Neural progenitor cell (in vitro differentiated cells): ENCODE results near the gene BTF3. TPM values are rescaled to one million over a fixed set of nuclear protein-coding genes. Genes with fewer than 3 reads are reported as not detected.
A peak's percentile ranks its signal among the peaks of the same experiment; 100 is the strongest.

ENCODE experiments used
- DNase-seq: peaks from one replicate; pipeline ENCODE4 v3.0.0-alpha.2; 2016; ENCODE audit warnings: low spot score
- H2AFZ ChIP-seq: fragments of 200-600 bp; sonication (generic); replicated peaks from 2 replicates; pipeline ENCODE4 v1.6.1; 2016; ENCODE audit warnings: antibody characterized with exemption
- H3F3A ChIP-seq: fragments of 200-600 bp; sonication (generic); 2 replicates; pipeline ENCODE4 v1.6.1; 2016; ENCODE audit warnings: antibody characterized with exemption, low read depth
- H3K27ac ChIP-seq: fragments of 200-600 bp; sonication (generic); 2 replicates; pipeline ENCODE4 v1.5.1; 2016; ENCODE audit warnings: mild to moderate bottlenecking
- H3K27me3 ChIP-seq: fragments of 200-600 bp; sonication (generic); 2 replicates; pipeline ENCODE4 v1.6.1; 2016; ENCODE audit warnings: mild to moderate bottlenecking, moderate library complexity
- H3K36me3 ChIP-seq: fragments of 200-600 bp; sonication (generic); 2 replicates; pipeline ENCODE4 v1.5.1; 2016
- H3K4me1 ChIP-seq: fragments of 200-600 bp; sonication (generic); 2 replicates; pipeline ENCODE4 v1.6.1; 2016; ENCODE audit warnings: mixed run types
- H3K4me2 ChIP-seq: fragments of 200-600 bp; sonication (generic); 2 replicates; pipeline ENCODE4 v1.6.1; 2016
- H3K4me3 ChIP-seq: fragments of 200-600 bp; sonication (generic); 2 replicates; pipeline ENCODE4 v1.5.1; 2016
- H3K79me2 ChIP-seq: fragments of 200-600 bp; sonication (generic); 2 replicates; pipeline ENCODE4 v1.6.1; 2016; ENCODE audit warnings: low read depth
- H3K9ac ChIP-seq: fragments of 200-600 bp; sonication (generic); 2 replicates; pipeline ENCODE4 v1.6.1; 2016
- H3K9me3 ChIP-seq: fragments of 200-600 bp; sonication (generic); 2 replicates; pipeline ENCODE4 v1.5.1; 2016; ENCODE audit warnings: low read depth
- H4K20me1 ChIP-seq: fragments of 200-600 bp; sonication (generic); 2 replicates; pipeline ENCODE4 v1.6.1; 2016; ENCODE audit warnings: low read depth
- H3K27ac Mint-ChIP-seq: 3 replicates; pipeline ENCODE4 v1.8.0; 2021; ENCODE audit warnings: mixed read lengths
- H3K27me3 Mint-ChIP-seq: 2 replicates; pipeline ENCODE4 v1.8.0; 2022; ENCODE audit warnings: low read depth, mild to moderate bottlenecking, inconsistent platforms, moderate library complexity, mixed read lengths; ENCODE audit not compliant: insufficient read depth
- H3K36me3 Mint-ChIP-seq: 3 replicates; pipeline ENCODE4 v1.8.0; 2021; ENCODE audit warnings: mixed read lengths
- H3K4me1 Mint-ChIP-seq: 3 replicates; pipeline ENCODE4 v1.8.0; 2021; ENCODE audit warnings: mixed read lengths
- H3K4me3 Mint-ChIP-seq: 3 replicates; pipeline ENCODE4 v1.8.0; 2021; ENCODE audit warnings: mild to moderate bottlenecking, moderate library complexity, mixed read lengths
- H3K9me3 Mint-ChIP-seq: 3 replicates; pipeline ENCODE4 v1.8.0; 2020; ENCODE audit warnings: mixed read lengths
- EZH2 ChIP-seq: fragments of 200-600 bp; sonication (generic); IDR thresholded peaks from 2 replicates; pipeline ENCODE4 v1.6.1; 2017; ENCODE audit warnings: antibody characterized with exemption, mild to moderate bottlenecking, moderate library complexity
- EZH2phosphoT487 ChIP-seq: fragments of 200-600 bp; sonication (generic); IDR thresholded peaks from 2 replicates; pipeline ENCODE4 v1.6.1; 2017; ENCODE audit warnings: antibody characterized with exemption
- total RNA-seq: library from RNA; depleted of rRNA; stranded (reverse); fragments of >200 nt; gene quantifications from 2 replicates; pipeline ENCODE4 v1.2.3, GENCODE V29; 2015; ENCODE audit warnings: low replicate concordance
- TF ChIP-seq, protein P1 (sequence below): fragments of 200-600 bp; sonication (generic); IDR thresholded peaks from 2 replicates; pipeline ENCODE4 v1.5.1; 2017; ENCODE audit warnings: antibody characterized with exemption, mild to moderate bottlenecking

BTF3 gene
- total RNA-seq, 1 donor from 2014 or later: 885 TPM

DNA sequence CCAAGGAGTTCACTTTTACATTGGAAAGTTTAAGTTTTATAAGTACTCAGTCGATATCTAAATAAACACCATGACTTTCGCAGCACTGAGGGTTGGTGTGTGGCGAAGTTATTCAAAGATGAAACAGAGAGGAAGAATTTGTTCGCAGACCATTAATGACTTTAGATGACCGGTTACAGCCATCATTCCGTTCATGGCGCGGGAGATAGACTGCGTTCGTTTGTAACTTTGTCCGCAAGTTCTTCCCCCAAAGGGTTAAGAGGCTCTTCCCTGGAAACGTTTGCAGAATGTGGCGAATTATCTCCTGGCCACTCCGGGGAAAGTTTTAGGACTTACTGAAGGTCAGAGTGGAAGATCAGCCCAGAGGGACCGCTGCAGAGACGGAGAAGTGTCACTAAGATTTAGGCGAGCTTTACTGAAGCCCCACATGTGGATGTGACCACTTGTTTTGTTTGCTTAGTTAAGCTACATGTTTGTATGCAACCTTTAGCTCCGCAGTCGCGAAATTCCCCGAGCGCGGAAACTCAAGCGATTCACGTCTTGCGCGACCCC lies 47.5 kb upstream of the BTF3 start:
- no peak overlapping the region for H2AFZ ChIP-seq
- peaks cover 60% of the 10 kb centered on the region for H3K27me3 Mint-ChIP-seq
- H3K4me3 ChIP-seq: peak overlapping the region; percentile 44
- TF ChIP-seq EZH2phosphoT487: peak; percentile 77
- TF ChIP-seq, protein P1, sequence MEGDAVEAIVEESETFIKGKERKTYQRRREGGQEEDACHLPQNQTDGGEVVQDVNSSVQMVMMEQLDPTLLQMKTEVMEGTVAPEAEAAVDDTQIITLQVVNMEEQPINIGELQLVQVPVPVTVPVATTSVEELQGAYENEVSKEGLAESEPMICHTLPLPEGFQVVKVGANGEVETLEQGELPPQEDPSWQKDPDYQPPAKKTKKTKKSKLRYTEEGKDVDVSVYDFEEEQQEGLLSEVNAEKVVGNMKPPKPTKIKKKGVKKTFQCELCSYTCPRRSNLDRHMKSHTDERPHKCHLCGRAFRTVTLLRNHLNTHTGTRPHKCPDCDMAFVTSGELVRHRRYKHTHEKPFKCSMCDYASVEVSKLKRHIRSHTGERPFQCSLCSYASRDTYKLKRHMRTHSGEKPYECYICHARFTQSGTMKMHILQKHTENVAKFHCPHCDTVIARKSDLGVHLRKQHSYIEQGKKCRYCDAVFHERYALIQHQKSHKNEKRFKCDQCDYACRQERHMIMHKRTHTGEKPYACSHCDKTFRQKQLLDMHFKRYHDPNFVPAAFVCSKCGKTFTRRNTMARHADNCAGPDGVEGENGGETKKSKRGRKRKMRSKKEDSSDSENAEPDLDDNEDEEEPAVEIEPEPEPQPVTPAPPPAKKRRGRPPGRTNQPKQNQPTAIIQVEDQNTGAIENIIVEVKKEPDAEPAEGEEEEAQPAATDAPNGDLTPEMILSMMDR: no peak
- peak; percentile 88 for TF ChIP-seq EZH2
- H3K79me2 ChIP-seq: no peaks in the 10 kb centered on the region
- H4K20me1 ChIP-seq: peaks cover 40% of the 10 kb centered on the region
- H3K4me2 ChIP-seq: peak overlapping the region; percentile 84
- peaks cover 19% of the 10 kb centered on the region for H3K4me1 Mint-ChIP-seq
- peaks cover 2% of the 10 kb centered on the region for H3K9me3 Mint-ChIP-seq
- peaks cover 2% of the 10 kb centered on the region for H3K36me3 Mint-ChIP-seq
- H3K9me3 ChIP-seq: no peaks in the 10 kb centered on the region
- no peak overlapping the region for H3K27ac ChIP-seq
- DNase-seq: peak; percentile 46
- H3K4me3 Mint-ChIP-seq: peak overlapping the region; percentile 81
- peaks cover 83% of the 10 kb centered on the region for H3K27me3 ChIP-seq
- H3F3A ChIP-seq: peaks cover 28% of the 10 kb centered on the region
- H3K27ac Mint-ChIP-seq: no peak overlapping the region
- no peaks in the 10 kb centered on the region for H3K36me3 ChIP-seq
- no peak overlapping the region for H3K9ac ChIP-seq
- peaks cover 6% of the 10 kb centered on the region for H3K4me1 ChIP-seq

DNA sequence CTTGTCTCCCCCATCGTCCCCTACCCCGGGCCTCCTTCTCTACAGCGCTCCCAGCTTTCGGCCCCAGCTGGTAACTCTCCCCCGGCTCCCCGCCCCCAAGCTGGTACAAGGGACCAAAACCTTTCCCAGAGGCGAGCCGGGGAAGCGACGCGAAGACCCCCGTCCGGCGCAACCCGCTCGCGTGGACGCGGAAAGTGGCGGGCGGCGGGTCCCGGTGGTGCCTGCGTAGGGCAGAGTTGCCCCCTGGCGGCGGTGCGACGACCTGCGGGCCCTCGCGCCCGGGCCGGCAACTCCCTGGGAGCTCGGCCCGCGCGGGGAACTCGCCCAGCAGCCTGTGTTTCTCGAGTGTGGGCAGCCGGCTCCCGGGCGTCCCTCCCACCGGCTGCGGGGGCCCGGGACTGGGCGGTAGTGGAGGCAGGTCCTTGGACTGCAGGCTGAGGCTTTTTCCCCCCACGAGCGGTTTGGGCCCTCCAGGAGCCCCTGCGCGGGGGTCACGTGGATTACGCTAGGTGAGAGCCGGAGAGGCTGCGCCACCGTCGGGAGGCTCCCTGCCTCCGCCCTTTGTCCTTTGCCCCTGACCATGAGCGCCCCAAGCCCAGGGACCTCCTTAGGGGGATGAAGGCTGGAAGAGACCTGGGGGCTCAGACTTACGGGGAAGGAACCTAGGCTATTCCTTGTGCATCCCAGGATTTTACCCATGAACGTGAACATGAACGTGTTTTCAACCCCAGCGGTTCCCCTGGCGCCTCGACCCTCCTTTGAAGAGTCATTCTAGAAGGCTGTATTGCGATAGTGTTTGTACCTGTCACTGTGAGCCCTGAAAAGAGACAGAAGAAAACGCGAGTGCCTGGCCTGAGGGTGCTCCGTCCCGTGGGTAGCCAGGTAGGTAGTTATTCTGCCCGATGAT lies 46.8 kb upstream of the BTF3 start:
- Mint-ChIP-seq H3K36me3 (peaks cover 2% of the 10 kb centered on the region), H3K9me3 (peaks cover 2% of the 10 kb centered on the region), H3K27me3 (peaks cover 56% of the 10 kb centered on the region), H3K4me3 (peak overlapping the region; percentile 81), H3K27ac (no peak overlapping the region), H3K4me1 (peaks cover 17% of the 10 kb centered on the region)
- Histone ChIP-seq H4K20me1 (peaks cover 33% of the 10 kb centered on the region), H3K4me3 (peak overlapping the region; percentile 44), H3K9me3 (no peaks in the 10 kb centered on the region), H3K4me2 (peak overlapping the region; percentile 84), H3K4me1 (peaks cover 3% of the 10 kb centered on the region), H3K27ac (no peak overlapping the region), H3K9ac (no peak overlapping the region), H3F3A (peaks cover 21% of the 10 kb centered on the region), H2AFZ (no peak overlapping the region), H3K27me3 (peaks cover 75% of the 10 kb centered on the region), H3K79me2 (no peaks in the 10 kb centered on the region), H3K36me3 (no peaks in the 10 kb centered on the region)
- TF ChIP-seq, protein P1: peak; percentile 85
- TF ChIP-seq EZH2 (peak; percentile 97), EZH2phosphoT487 (peak; percentile 87)
- peak; percentile 82 for DNase-seq

DNA sequence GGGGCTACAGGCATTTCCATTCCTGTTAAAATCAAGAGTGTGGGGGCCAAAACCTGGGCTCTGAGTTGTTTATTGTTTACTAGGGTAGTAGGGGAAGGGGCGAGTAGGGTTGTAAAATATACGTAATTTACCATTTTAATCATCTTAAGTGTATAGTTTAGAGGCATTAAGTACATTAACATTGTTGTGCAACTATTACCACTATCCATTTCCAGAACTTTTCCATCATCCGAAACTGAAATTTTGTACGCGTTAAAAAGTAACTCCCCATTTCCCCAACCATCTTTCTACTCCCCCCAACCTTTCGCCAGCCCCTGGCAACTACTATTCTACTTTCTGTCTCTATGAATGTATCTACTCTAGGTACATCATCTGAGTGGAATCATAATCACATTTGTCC lies 46.0 kb upstream of the BTF3 start:
- peaks cover 70% of the 10 kb centered on the region for H3K27me3 ChIP-seq
- no peaks in the 10 kb centered on the region for H3K4me1 ChIP-seq
- Mint-ChIP-seq H3K27ac (no peak overlapping the region), H3K4me3 (no peak overlapping the region), H3K9me3 (peaks cover 2% of the 10 kb centered on the region), H3K36me3 (peaks cover 2% of the 10 kb centered on the region), H3K4me1 (peaks cover 14% of the 10 kb centered on the region), H3K27me3 (peaks cover 56% of the 10 kb centered on the region)
- no peak overlapping the region for H2AFZ ChIP-seq
- H3K36me3 ChIP-seq: no peaks in the 10 kb centered on the region
- H3K27ac ChIP-seq: no peak overlapping the region
- H3K9ac ChIP-seq: no peak overlapping the region
- no peaks in the 10 kb centered on the region for H3K9me3 ChIP-seq
- DNase-seq: no peak
- no peaks in the 10 kb centered on the region for H3K79me2 ChIP-seq
- peaks cover 31% of the 10 kb centered on the region for H4K20me1 ChIP-seq
- no peak for TF ChIP-seq EZH2phosphoT487
- H3K4me2 ChIP-seq: no peak overlapping the region
- peaks cover 17% of the 10 kb centered on the region for H3F3A ChIP-seq
- H3K4me3 ChIP-seq: no peak overlapping the region
